GM23338 (cell line): ENCODE measurements around the gene THADA. TPM values are rescaled to one million over a fixed set of nuclear protein-coding genes. Genes with fewer than 3 reads are reported as not detected.
"Not testable (repeated sequence)": the region's sequence is repeated elsewhere in the genome, so short reads cannot be mapped to it uniquely, and the experiment has no call there.

ENCODE experiments used
- ATAC-seq: fragments of 200-7000 bp; cut with Tn5 transposase; 3 replicates; pipeline ENCODE4 v1.9.1; 2020
- DNase-seq: peaks from one replicate; pipeline ENCODE4 v3.0.0-alpha.2; 2015; ENCODE audit warnings: low spot score
- H2AFZ ChIP-seq: fragments of 200-600 bp; sonication (generic); 2 replicates; pipeline ENCODE4 v1.8.0; 2016; ENCODE audit warnings: antibody characterized with exemption, mild to moderate bottlenecking, moderate library complexity
- H3F3A ChIP-seq: fragments of 200-600 bp; sonication (generic); replicated peaks from 2 replicates; pipeline ENCODE4 v1.8.0; 2017; ENCODE audit warnings: antibody characterized with exemption, mixed run types, low read depth
- H3K27ac ChIP-seq: fragments of 200-600 bp; sonication (generic); 2 replicates; pipeline ENCODE4 v1.6.1; 2016; ENCODE audit warnings: low read depth
- H3K27me3 ChIP-seq: fragments of 200-600 bp; sonication (generic); 2 replicates; pipeline ENCODE4 v1.8.0; 2016; ENCODE audit warnings: mild to moderate bottlenecking, mixed run types, moderate library complexity; ENCODE audit not compliant: insufficient read depth
- H3K36me3 ChIP-seq: fragments of 200-600 bp; sonication (generic); 2 replicates; pipeline ENCODE4 v1.8.0; 2016; ENCODE audit warnings: mild to moderate bottlenecking; ENCODE audit not compliant: insufficient read depth
- H3K4me1 ChIP-seq: fragments of 200-600 bp; sonication (generic); 2 replicates; pipeline ENCODE4 v1.8.0; 2016; ENCODE audit warnings: mild to moderate bottlenecking, moderate library complexity; ENCODE audit not compliant: insufficient read depth
- H3K4me2 ChIP-seq: fragments of 200-600 bp; sonication (generic); 2 replicates; pipeline ENCODE4 v1.7.1; 2017; ENCODE audit warnings: mixed run types
- H3K4me3 ChIP-seq: fragments of 200-600 bp; sonication (generic); 2 replicates; pipeline ENCODE4 v1.6.1; 2016; ENCODE audit warnings: mixed run types
- H3K79me2 ChIP-seq: fragments of 200-600 bp; sonication (generic); replicated peaks from 2 replicates; pipeline ENCODE4 v1.8.0; 2017; ENCODE audit warnings: mild to moderate bottlenecking; ENCODE audit not compliant: insufficient read depth
- H3K9me2 ChIP-seq: fragments of 200-600 bp; sonication (generic); 2 replicates; pipeline ENCODE4 v1.8.0; 2017; ENCODE audit not compliant: insufficient read depth
- H4K20me1 ChIP-seq: fragments of 200-600 bp; sonication (generic); replicated peaks from 2 replicates; pipeline ENCODE4 v1.8.0; 2017; ENCODE audit warnings: mild to moderate bottlenecking; ENCODE audit not compliant: insufficient read depth
- H3K27ac Mint-ChIP-seq: 2 replicates; pipeline ENCODE4 v1.8.0; 2020; ENCODE audit warnings: inconsistent platforms, mild to moderate bottlenecking, moderate library complexity, mixed read lengths
- H3K27me3 Mint-ChIP-seq: 3 replicates; pipeline ENCODE4 v1.8.0; 2022; ENCODE audit warnings: low read depth, mild to moderate bottlenecking, moderate library complexity, mixed read lengths, inconsistent platforms; ENCODE audit not compliant: insufficient read depth, poor library complexity
- H3K36me3 Mint-ChIP-seq: 3 replicates; pipeline ENCODE4 v1.8.0; 2021; ENCODE audit warnings: low read depth, mild to moderate bottlenecking, inconsistent platforms, moderate library complexity, mixed read lengths
- H3K4me1 Mint-ChIP-seq: 3 replicates; pipeline ENCODE4 v1.8.0; 2020; ENCODE audit warnings: mild to moderate bottlenecking, inconsistent platforms, mixed read lengths
- H3K4me3 Mint-ChIP-seq: 3 replicates; pipeline ENCODE4 v1.8.0; 2021; ENCODE audit warnings: moderate library complexity, mild to moderate bottlenecking, inconsistent platforms, mixed read lengths
- H3K9me3 Mint-ChIP-seq: 3 replicates; pipeline ENCODE4 v1.8.0; 2020; ENCODE audit warnings: moderate library complexity, mild to moderate bottlenecking, inconsistent platforms, mixed read lengths
- EZH2 ChIP-seq: fragments of 200-600 bp; sonication (generic); IDR thresholded peaks from one replicate; pipeline ENCODE4 v1.8.0; 2017; ENCODE audit warnings: antibody characterized with exemption, mild to moderate bottlenecking, low read depth; ENCODE audit not compliant: unreplicated experiment
- EZH2phosphoT487 ChIP-seq: fragments of 200-600 bp; sonication (generic); IDR thresholded peaks from one replicate; pipeline ENCODE4 v1.8.1; 2018; ENCODE audit warnings: antibody characterized with exemption; ENCODE audit not compliant: unreplicated experiment
- JUNB ChIP-seq: IDR thresholded peaks from one replicate; pipeline ENCODE4 v1.6.1; 2016; ENCODE audit warnings: antibody characterized with exemption; ENCODE audit not compliant: unreplicated experiment
- NANOG ChIP-seq: IDR thresholded peaks from 2 replicates; pipeline ENCODE4 v1.6.1; 2016; ENCODE audit warnings: antibody characterized with exemption, borderline replicate concordance
- POLR2AphosphoS5 ChIP-seq: IDR thresholded peaks from 2 replicates; pipeline ENCODE4 v1.6.1; 2016; ENCODE audit warnings: antibody characterized with exemption, low read depth
- REST ChIP-seq: IDR thresholded peaks from one replicate; pipeline ENCODE4 v1.6.1; 2018; ENCODE audit warnings: antibody characterized with exemption; ENCODE audit not compliant: unreplicated experiment
- STAT1 ChIP-seq: IDR thresholded peaks from one replicate; pipeline ENCODE4 v1.6.1; 2016; ENCODE audit warnings: antibody characterized with exemption; ENCODE audit not compliant: unreplicated experiment
- ZNF114 ChIP-seq: fragments of 250-450 bp; sonication (Bioruptor Pico); IDR thresholded peaks from 2 replicates; pipeline ENCODE4 v1.5.0; 2020; ENCODE audit warnings: mild to moderate bottlenecking, moderate library complexity
- ZNF331 ChIP-seq: fragments of 250-450 bp; sonication (Bioruptor Pico); IDR thresholded peaks from 2 replicates; pipeline ENCODE4 v1.5.0; 2020; ENCODE audit warnings: low read depth, mild to moderate bottlenecking, moderate library complexity
- polyA plus RNA-seq: library from polyadenylated mRNA; unstranded; fragments of >200 nt; fragmentation: Nextera tagmentation; extraction: Ambion mirVana; gene quantifications from 2 replicates; pipeline ENCODE4 v1.2.1, GENCODE V29; 2016
- total RNA-seq: library from RNA; depleted of rRNA; stranded (reverse); fragments of >200 nt; shearing (Covaris generic); gene quantifications from 2 replicates; pipeline ENCODE4 v1.2.3, GENCODE V29; 2014
- TF ChIP-seq, protein P1 (sequence below), 2 experiments: fragments of 200-600 bp in 1 of 2; sonication (generic) in 1 of 2; conservative IDR thresholded peaks; 2 replicates each; pipeline versions ENCODE4 v1.5.1 to v1.6.1; 2016 to 2017; ENCODE audit warnings: antibody characterized with exemption in 2 of 2, low read depth in 2 of 2, mild to moderate bottlenecking in 2 of 2, moderate library complexity in 1 of 2

Gene THADA
- total and polyA plus RNA-seq, 2 experiments from 2014 or later: 17.0 to 30.7 TPM

- H3K36me3 ChIP-seq: peaks cover 13% of the 10 kb centered on the region
- H3K27me3 ChIP-seq, DNase-seq, H3K27ac Mint-ChIP-seq, H3K79me2 ChIP-seq, H4K20me1 ChIP-seq, H3K4me3 Mint-ChIP-seq, H3K4me1 ChIP-seq, H3K9me2 ChIP-seq, ATAC-seq, H3K27ac ChIP-seq, H3F3A ChIP-seq, H3K4me2 ChIP-seq, H3K4me3 ChIP-seq, H3K4me1 Mint-ChIP-seq, H3K27me3 Mint-ChIP-seq, H2AFZ ChIP-seq: not testable (repeated sequence)
- Mint-ChIP-seq H3K9me3 (peaks cover 38% of the 10 kb centered on the region), H3K36me3 (peaks cover 65% of the 10 kb centered on the region)
Measured at GRCh38 chr2:43284347-43284746, 311.5 kb downstream of the THADA start.

DNA sequence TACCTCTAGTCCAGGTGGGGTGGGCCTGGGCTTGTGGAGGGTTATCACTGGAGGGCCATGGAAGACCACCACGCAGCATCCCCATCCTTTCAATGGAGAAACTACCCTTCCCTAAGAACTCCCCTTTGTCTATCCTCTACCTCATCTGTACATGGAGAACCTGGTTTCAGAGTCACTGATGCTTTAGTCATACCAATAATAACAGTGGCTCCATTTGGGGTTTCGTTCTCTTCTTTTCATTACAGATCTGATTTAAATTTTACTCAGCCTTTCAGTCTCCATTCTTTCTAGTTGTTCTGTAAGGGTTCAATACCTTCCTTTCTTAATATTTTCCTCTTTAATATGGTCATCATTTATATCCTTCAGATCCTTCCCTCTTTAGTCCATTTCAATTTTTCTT is 314.8 kb downstream of the THADA start:
- H3K4me1 ChIP-seq: no peaks in the 10 kb centered on the region
- H3K4me2 ChIP-seq: no peak overlapping the region
- H3K27ac ChIP-seq: no peak overlapping the region
- Mint-ChIP-seq H3K27ac (no peak overlapping the region), H3K27me3 (no peaks in the 10 kb centered on the region), H3K4me1 (peaks cover 18% of the 10 kb centered on the region), H3K4me3 (no peak overlapping the region), H3K9me3 (peaks cover 30% of the 10 kb centered on the region), H3K36me3 (peaks cover 47% of the 10 kb centered on the region)
- H3K27me3 ChIP-seq: no peaks in the 10 kb centered on the region
- no peaks in the 10 kb centered on the region for H4K20me1 ChIP-seq
- H3K4me3 ChIP-seq: no peak overlapping the region
- no peaks in the 10 kb centered on the region for H3K9me2 ChIP-seq
- TF ChIP-seq POLR2AphosphoS5 (no peak), ZNF331 (CRISPR knock-in tag) (no peak)
- no peak for DNase-seq
- H3K36me3 ChIP-seq: peaks cover 13% of the 10 kb centered on the region
- no peak for ATAC-seq
- no peaks in the 10 kb centered on the region for H3K79me2 ChIP-seq
- H2AFZ ChIP-seq: no peak overlapping the region
- no peaks in the 10 kb centered on the region for H3F3A ChIP-seq

GRCh38 chr2:43279317-43279840 is 316.5 kb downstream of the THADA start:
- no peaks in the 10 kb centered on the region for H3K9me2 ChIP-seq
- H2AFZ ChIP-seq: no peak overlapping the region
- no peaks in the 10 kb centered on the region for H3K27me3 ChIP-seq
- peaks cover 14% of the 10 kb centered on the region for H3K9me3 Mint-ChIP-seq
- no peaks in the 10 kb centered on the region for H3K27me3 Mint-ChIP-seq
- no peak overlapping the region for H3K27ac ChIP-seq
- peaks cover 5% of the 10 kb centered on the region; the same call in 1 of the 2 replicates for H3K36me3 ChIP-seq
- no peaks in the 10 kb centered on the region for H3K4me1 ChIP-seq
- DNase-seq: no peak
- H3K4me3 Mint-ChIP-seq: no peak overlapping the region
- no peaks in the 10 kb centered on the region for H3F3A ChIP-seq
- ATAC-seq: no peak
- no peak overlapping the region for H3K27ac Mint-ChIP-seq
- no peak overlapping the region for H3K4me2 ChIP-seq
- H3K4me1 Mint-ChIP-seq: peaks cover 19% of the 10 kb centered on the region
- H4K20me1 ChIP-seq: no peaks in the 10 kb centered on the region
- no peak overlapping the region for H3K4me3 ChIP-seq
- H3K36me3 Mint-ChIP-seq: peaks cover 31% of the 10 kb centered on the region
- no peaks in the 10 kb centered on the region for H3K79me2 ChIP-seq
- TF ChIP-seq POLR2AphosphoS5: no peak
- TF ChIP-seq EZH2: no peak
- no peak for TF ChIP-seq JUNB
- TF ChIP-seq EZH2phosphoT487: no peak
- no peak for TF ChIP-seq ZNF114 (CRISPR knock-in tag)
- no peak for TF ChIP-seq ZNF331 (CRISPR knock-in tag)
- TF ChIP-seq, protein P1, sequence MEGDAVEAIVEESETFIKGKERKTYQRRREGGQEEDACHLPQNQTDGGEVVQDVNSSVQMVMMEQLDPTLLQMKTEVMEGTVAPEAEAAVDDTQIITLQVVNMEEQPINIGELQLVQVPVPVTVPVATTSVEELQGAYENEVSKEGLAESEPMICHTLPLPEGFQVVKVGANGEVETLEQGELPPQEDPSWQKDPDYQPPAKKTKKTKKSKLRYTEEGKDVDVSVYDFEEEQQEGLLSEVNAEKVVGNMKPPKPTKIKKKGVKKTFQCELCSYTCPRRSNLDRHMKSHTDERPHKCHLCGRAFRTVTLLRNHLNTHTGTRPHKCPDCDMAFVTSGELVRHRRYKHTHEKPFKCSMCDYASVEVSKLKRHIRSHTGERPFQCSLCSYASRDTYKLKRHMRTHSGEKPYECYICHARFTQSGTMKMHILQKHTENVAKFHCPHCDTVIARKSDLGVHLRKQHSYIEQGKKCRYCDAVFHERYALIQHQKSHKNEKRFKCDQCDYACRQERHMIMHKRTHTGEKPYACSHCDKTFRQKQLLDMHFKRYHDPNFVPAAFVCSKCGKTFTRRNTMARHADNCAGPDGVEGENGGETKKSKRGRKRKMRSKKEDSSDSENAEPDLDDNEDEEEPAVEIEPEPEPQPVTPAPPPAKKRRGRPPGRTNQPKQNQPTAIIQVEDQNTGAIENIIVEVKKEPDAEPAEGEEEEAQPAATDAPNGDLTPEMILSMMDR (conservative IDR thresholded peaks at IDR 0.05; ENCODE audit: low read depth in 2 of 2): no peak
- TF ChIP-seq STAT1: no peak
- no peak for TF ChIP-seq NANOG
- no peak for TF ChIP-seq REST
